ENCODE data around the gene PTDSS2.

The PTDSS2 gene

DNA sequence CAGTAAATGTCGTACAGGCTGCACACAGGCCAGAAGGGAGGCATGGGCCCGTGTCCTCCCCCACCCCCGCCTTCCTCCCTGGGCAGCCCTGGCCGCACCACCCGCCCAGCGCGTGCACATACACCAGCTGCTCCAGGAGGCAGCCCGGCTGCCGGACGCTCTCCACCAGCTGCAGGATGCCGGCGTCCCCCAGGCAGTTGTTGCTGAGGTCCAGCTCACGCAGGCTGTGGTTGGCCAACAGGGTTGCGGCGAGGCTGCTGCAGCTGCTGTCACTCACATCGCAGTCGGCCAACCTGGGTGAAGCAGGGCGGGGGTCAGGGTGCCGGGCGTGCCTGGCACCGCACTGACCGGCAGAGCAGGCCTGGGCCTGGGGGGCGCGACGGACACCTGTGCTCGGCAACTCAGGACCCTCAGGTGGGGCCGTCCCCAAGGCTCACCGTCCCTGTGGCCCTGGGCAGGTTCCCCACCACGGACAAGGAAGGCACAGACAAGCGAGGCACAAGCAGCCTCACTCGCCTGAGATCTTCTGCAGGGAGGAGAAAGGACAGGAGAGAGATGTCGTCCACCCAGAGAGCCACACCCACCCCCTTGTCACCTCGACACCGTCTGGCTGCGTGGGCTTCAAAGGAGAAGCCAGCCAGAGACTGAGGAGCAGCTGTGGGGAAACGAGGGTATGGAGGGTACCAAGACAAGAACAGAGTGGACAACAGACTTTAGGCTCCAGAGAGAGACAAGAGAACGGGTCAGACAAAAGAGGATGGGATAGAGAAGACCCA, 44.9 kb downstream of the PTDSS2 start:
- DNase-seq = no peak

DNA sequence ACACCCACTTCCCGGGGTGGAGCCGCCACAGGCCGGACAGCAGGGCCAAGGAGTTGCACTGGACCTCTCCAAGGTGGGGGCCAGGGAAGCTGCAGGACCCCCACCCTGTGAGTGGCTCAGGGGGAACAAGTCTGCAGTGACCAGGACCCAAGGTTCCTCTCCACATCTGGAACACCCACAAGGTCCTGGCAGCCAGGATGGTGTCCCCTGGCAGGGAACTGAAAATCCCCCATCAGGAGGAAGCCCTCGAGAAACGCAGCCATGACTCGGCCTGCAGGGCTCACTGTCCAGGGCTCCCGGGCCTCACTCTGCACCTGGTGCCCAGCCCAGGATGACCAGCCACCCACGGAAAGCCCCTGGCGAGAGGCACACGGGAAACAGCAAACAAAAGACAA, 45.5 kb downstream of the PTDSS2 start:
- no peak for DNase-seq

DNA sequence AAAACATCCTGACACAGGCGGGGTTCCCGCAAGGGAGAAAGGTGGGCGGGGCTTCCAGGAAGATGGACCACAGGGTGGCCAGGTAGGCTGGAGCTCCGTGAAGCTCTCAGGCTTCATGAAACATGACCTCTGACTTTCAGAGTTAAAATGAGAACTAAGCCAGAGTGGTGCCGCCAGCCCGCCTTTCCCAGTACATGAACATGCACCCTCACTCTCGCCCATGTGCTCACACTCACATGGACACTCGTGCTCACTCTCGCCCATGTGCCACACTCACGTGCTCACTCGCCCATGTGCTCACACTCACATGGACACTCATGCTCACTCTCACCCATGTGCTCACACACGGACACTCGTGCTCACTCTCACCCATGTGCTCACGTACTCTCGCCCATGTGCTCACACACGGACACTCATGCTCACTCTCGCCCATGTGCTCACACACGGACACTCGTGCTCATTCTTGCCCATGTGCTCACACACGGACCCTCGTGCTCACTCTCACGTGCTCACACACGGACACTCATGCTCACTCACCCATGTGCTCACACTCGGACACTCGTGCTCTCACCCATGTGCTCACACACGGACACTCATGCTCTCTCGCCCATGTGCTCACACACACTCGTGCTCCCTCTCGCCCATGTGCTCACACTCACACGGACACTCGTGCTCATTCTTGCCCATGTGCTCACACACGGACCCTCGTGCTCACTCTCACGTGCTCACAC, 46.9 kb downstream of the PTDSS2 start:
- no peak for DNase-seq

DNA sequence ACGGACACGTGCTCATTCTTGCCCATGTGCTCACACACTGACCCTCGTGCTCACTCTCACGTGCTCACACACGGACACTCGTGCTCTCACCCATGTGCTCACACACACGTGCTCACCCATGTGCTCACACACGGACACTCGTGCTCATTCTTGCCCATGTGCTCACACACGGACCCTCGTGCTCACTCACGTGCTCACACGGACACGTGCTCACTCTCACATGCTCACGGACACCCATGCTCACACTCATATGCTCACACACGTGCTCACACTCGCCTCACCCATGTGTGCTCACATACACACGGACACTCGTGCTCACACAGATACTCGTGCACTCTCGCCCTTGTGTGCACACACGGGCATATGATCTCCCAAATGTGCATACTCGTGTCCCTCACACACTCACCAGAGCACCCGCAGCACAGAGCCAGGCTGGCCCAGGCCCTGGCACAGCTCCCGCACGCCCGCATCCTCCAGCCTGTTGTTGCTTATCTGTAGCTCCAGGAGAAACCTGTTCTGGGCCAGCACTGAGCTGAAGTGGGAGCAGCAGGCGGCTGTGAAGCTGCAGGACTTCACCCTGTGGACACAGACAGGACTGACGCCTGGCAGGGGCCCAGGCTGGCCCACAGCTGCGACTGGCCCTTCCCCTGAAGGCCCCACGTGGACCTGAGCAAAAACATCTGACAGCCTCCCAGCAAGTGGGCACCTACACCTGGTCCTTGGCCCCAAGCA, 47.7 kb downstream of the PTDSS2 start:
- no peak for DNase-seq

DNA sequence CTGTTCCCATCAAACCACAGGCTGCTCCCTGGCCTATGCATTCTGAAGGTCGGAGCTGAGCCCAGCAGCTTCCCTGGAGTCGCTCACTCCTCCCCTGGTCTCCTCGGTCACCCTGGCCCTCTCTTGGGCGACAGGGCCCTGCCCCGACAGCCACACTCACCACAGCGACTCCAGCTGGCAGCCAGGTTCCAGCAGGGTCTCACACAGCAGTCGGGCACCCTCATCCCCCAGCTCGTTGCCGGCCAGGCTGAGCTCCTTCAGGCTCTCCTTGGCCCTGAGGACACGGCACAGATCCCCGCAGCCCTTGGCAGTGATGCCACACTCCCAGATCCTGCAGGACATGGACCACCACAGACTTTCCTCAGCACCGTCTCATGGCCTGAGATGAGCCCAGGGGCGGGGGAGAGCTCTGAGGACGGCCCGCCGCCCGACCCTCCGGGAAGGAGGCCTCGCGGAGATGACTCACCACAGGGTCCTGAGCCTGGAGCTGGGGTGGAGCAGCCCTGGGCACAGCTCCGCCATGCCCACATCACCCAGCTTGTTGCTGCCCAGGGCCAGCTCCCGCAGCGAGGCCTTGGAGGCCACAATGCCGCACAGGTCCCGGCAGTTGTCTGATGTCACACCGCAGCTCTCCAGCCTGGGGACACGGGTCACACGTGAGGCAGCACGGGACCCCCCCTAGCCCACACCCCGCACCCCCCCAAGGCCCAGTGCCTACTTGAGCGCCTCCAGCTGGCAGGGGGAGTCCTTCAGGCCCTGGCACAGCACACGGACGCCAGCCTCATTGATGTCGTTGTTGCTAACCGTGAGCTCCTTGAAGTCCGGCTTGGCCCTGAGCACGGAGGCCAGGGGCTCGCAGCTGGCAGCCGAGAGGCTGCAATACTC, 48.5 kb downstream of the PTDSS2 start:
- no peak for DNase-seq

DNA sequence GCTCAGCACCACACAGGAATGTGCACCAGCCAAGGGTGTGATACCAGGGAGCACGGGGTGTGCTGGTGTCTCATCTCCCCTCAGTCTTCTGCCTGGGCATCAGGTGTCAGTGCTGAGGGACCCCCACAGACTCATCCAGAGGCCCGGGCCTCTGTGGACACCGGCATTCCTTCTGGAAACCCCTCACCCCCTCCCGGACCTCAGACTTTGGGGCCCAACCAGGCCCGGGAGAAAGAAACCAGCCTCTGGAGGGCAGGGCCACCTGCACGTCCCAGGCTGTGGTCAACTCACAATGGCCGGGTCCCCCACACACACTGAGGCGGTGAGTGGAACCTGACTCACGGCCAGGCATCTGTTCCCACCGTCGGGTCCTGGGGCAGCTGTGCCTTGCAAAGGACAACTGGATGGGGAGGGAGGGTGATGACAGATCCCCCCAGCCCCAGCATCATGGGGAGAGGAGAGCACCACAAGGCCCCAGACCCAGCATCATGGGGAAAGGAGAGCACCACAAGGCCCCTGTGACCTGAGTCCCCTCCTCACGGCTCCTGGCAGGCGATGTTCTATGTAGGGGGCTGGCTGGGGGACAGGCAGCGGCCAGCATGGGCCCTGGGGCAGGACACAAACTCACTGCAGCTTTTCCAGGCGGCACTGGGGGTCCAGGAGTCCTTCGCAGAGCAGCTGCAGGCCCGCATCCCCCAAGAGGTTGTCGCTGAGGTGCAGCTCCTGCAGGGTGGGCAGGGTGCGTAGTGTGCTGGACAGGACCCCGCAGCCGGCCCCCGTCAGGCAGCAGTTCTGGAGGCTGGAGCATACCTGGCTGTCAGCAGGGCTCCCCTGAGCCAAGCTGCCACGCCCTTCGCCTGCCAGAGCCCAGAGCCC, 49.4 kb downstream of the PTDSS2 start:
- DNase-seq = no peak

DNA sequence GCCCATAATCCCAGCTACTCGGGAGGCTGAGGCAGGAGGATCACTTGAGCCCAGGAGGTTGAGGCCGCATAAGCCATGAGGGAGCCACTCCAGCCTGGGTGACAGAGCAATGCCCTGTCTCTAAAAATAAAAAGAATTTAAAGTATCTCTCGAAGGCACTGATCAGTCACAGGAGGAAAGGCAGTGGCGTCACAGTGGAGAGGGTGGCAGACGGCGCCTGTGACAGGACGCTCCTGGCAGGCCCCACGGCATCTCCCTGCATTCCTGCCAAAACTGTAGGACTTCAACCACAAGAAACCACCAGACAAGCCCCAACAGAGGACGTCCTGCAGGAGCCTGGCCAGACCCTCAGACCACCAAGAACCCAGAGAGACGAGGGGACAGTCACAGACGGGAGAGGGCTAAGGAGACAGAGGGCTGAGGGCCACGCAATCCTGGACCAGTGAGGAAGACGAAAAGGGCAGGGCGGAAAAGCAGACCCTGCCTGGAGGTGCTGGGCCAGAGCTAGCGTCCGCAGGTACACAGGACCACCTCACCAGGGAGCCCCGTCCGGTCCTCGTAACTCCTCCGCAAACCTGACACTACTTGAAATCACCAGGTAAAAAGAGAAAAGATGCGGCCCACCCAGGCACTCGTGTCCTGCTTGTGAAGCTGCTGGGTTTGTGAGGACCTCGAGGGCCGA, 51.1 kb downstream of the PTDSS2 start:
- no peak for DNase-seq

DNA sequence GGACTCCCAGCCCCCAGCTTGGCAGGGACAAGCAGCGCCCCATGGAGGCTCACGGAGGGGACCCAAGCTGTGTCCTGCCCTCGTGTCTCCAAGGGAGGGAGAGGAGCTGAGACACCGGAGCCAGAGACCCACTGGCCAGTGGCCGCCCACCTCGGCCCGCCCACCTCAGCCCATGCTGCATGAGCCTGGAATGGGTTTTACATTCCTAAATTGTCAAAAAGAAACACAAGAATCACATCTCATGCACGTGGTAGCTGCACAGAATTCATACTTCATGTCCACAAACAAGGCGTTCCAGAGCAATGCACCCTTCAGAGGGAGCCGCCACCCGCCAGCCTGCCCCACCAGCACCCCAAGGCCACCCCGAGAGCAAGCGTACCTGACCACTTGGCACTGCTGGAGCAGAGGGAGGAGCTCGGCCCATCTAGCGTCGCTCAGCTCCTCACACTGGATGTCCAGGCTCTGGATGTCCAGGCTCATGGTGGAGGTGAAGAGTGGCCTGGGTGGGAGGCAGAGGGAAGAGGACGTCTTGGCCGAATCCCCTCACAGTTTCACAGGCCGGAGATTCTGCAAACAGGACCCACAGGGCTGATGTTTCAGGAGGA, 51.7 kb downstream of the PTDSS2 start:
- no peak for DNase-seq

DNA sequence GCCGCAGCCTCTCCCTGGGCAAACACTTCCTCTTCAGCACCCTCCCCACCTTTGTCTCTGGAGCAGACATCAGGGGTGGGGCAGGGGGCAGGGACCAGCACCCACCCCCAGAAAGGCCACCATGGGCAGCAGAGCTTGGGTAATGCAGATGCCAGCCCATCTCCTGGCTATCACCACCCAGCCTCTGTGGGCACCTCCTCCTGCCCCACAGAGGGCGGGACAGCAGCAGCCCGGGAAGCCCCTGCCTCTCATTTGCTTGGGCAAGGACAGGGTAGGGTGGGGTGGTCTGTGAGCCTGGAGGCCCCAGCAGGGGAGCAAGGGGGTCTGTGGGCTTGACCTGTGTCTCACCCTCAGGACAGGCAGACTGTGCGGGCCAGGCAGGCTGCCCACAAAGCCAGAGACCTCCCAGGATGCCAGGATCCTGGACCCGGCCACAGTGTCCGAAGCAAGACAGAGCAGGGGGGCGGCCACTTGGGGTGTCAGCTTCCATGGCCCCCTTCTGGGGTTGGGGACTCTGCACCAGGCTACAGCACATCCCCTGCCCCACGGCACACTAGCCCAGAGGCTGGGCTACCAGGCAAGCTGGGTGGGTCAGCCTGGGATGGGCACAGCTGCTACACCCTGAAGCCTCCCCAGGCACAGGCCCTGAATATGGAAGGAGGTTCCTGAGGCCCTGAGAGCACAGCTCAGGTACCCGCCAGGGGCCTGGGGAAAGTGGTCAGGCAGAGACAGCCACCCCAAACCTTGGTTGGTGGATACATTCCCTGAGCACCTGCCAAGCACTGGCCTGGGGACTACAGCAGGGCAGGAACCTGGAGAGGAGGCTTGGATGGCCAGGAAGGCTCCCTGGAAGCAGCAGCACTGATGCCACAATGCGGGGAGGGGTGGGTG, 52.5 kb downstream of the PTDSS2 start:
- no peak for DNase-seq

DNA sequence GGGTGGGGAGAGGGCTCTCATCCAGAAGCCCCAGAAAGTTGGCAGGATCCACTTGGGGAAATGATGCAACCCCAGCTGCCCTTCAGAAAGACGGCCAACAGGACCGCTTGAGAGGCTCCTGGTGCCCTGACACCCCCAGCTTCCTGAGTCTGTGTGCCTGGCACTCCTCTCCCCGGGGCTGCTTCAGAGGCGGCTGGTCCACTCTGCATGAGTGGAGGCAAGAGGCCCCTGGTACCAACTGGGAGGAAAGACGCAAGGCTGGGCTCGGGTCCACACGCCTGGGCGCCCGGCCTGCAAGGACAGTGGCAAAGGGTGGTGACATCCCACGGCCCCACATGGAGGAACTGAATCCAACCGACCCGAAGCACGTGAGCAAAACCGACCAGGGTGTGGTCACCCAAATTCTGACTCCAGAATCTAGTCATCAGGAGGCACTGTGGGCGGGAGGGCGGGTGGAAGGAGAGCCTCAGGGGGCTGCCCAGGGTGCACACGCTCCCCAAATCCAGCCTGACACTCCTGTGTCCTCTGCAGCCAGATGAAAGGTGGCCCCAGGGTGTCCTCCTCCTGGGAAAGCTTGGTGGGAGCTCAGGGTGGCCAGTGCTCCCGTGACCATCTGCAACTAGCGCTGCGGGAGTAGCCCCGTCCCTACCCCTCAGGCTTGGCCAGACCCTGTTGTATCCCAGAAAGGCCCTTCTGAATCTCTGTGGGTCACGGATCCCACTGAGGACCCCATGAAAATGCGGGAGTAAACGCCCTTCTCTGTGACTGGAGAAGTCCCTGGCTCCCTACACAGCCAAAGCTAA, 53.3 kb downstream of the PTDSS2 start:
- DNase-seq = no peak

DNA sequence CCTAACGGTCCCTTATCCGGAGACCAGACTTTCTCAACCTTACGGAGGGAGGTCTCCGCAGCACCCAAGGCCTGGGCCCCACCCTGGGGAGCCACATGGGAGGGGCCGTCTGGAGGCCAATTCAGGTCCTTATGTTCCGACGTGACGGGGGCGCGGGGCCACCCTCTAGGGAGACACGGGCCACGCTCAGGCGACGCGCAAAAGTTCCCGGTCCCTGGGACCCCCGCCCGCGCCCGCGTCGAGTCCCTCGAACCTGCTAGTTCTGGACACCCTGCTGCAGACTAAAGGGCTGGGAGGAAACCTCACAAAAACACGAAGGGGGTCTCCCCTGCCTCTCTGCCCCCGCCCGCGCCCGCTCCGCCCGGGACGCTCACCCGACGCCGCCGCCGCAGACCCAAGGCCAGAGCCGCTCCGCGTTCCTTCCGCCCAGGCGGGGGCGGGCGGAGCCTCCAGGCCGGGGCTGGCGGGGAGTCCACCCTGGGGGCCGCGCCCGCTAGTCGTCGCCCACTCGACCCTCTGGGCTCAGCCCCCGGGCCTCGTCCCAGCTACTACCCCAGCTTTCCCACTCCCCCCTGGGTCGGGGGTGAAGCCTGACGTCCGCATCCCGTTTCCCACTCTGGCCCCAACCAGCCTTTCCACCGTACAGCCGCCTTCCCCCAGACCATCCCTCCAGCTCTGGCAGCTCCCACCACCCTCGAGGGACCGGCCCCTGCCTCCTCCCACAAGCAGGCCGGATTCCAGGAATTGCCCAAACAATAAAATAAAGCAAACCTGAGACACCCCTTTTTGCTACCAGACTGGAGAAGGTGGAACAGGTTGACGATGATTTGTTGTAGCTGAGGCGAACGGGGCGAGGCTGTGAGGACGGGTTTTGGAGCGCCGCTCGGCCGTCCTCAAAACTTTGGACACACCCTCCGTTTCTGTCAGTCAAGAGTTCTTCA, 54.2 kb downstream of the PTDSS2 start:
- no peak for DNase-seq

DNA sequence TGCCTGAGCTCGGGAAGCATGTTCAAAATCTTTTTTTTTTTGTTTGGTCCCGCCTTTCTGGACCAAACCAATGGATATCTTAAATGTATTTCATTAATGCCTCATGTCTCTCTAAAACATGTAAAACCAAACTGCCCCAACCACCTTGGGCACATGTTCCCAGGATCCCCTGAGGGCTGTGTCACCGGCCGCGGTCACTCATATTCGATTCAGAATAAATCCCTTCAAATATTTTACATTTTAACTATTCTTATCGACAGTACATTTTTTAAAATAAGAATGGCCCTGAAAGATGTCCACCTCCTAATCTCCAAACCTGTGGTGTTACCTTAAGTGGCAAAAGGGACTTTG, 54.9 kb downstream of the PTDSS2 start:
- DNase-seq = no peak

DNA sequence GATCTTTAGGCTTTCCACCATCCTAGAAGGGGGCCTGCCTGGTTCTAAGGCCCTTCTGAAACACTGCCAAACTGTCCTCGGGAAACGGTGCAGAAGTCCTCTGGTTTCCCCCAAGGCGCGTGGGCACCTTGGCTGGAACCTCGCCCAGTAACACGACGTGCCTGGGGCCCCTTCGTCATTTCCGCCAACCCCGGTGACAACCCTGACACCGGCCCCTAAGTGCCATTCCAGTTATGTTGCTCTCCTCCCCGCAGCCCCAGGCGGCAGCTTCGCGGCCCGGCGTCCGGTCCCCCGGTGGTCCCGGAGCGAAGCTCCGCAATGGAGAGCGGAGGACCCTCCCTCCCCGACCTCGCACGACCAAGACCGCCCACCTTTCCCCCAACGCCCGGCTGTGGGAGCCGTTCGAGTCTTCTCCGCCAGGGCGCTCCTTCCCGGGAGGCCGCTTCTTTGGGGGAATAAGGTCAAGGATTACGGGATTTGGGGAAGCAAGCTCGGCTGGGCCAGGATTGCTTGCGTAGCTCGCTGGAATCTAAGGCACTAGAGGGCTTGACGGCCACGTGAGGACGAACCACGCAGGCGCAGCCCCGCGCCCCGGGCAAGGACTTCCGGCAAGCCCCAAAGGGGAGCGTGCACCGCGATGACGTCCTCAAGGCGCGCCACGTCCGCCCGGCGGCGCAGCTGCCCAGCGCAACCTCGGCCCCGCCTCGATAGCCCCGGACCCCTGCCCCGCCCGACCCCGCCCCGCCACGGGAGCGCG, 56.3 kb downstream of the PTDSS2 start:
- DNase-seq = peak; percentile 97

DNA sequence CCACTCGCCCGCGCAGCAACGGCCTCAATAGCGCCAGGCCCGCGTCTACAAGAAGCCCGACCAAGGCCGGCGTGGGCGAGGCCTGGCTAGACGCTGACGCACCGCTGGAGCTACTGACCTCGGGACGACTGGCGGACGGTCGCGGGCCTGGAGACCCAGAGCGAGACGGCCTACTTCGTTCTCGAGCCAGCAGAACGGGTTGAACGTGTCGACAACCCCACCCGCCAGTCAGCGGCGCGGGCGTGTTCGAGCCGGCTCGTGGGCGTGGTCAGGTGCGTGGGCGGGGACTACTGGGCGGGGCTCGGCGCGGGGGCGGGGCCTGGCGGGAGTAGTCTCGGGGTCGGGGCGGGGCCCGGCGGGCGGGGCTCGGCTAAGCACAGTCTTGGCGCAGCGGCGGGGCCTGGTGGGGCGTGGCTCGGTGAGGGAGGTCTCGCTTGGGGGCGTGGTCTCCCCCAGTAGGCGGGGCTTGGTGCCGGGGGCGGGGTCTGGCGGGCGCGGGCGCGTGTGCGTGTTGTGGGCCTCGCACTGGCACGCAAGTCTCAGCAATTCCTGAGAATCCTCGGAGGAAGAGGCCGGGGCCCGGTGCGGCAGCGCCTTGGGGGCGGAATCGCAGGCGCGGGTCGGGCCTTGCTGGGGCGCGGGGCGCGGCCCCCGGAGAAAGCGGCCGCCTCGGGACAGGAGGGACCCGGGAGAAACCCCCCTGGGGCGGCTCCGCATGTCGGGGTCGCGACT, 57.1 kb downstream of the PTDSS2 start, which contains the start of gene RNH1:
Gene RNH1 (minus strand): TSS at position 248 of the 732 bp plus-strand sequence. CDS start 5,080 bp downstream, outside the sequence.
- peak; percentile 98 for DNase-seq

DNA sequence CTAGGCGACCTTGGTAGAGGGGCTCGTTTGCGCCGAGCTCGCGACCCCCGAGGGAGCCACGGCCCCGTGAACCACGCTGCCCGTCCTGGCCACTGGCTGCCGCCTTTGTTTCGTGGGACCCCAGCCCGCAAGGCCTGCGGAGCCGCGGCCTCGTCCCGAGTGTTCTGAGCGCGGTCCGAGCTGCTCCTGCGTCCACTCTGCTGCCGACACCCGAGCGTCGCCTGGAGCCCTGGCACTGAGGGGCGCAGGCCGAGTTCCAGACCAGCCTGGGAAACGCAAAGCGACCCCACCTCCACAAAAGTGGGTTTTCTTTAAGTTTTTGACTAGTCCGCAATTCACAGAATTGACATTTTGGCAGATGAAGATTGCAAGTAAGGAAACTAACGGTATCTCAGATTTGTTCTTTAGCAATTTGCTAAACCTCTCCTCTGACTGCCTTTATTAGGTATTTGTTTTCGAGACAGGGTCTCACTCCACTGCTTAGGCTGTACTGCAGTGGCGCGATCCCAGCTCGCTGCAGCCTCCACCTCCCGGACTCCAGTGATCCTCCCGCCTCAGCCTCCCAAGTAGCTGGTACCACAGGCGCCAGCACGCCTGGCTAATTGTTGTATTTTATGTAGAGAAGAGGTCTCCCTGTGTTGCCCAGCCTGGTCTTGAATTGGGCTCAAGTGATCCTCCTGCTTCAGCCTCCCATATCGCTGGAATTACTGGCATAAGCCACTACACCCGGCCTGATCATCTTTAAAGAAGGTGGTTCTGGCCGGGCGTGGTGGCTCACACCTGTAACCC, 57.8 kb downstream of the PTDSS2 start:
- no peak for DNase-seq
